ENCODE results near the gene INTS13. TPM values are rescaled to one million over a fixed set of nuclear protein-coding genes. Genes with fewer than 3 reads are reported as not detected.
"Not testable (repeated sequence)": the region's sequence is repeated elsewhere in the genome, so short reads cannot be mapped to it uniquely, and the experiment has no call there.

The INTS13 gene
- total and polyA plus RNA-seq, 9 donors = 22.4 to 32.2 (median 25.6) TPM

- Histone ChIP-seq H3K9me3 (replicated peaks; ENCODE audit: control insufficient read depth, low read depth, low read length) (no peaks in the 10 kb centered on the region), H3K36me3 (ENCODE audit: control insufficient read depth, insufficient read depth, low read length) (peaks cover 15% of the 10 kb centered on the region), H3K27ac (ENCODE audit: low read length) (no peak overlapping the region), H3K27me3 (ENCODE audit: control insufficient read depth, insufficient read depth, low read length) (no peaks in the 10 kb centered on the region), H3K4me3 (ENCODE audit: low read length) (no peak overlapping the region), H3K4me1 (ENCODE audit: control insufficient read depth, insufficient read depth, low read length) (no peaks in the 10 kb centered on the region)
- DNase-seq = no peak
- no CpG with 5 or more reads among the region's 1 CpG for WGBS (ENCODE audit: insufficient coverage)
Observed at GRCh38 chr12:26906024-26906423, 31.8 kb downstream of the INTS13 start.

GRCh38 chr12:26903396-26903795, 34.4 kb downstream of the INTS13 start:
- WGBS (ENCODE audit: insufficient coverage) = no CpG with 5 or more reads among the region's 3 CpGs
- not testable (repeated sequence) for H3K27me3 ChIP-seq (ENCODE audit: control insufficient read depth, insufficient read depth, low read length); H3K9me3 ChIP-seq (replicated peaks; ENCODE audit: control insufficient read depth, low read depth, low read length); H3K27ac ChIP-seq (ENCODE audit: low read length); H3K4me3 ChIP-seq (ENCODE audit: low read length); H3K4me1 ChIP-seq (ENCODE audit: control insufficient read depth, insufficient read depth, low read length); DNase-seq
- peaks cover 12% of the 10 kb centered on the region for H3K36me3 ChIP-seq (ENCODE audit: control insufficient read depth, insufficient read depth, low read length)

GRCh38 chr12:26896913-26897312, 40.9 kb downstream of the INTS13 start:
- no peak for DNase-seq
- Histone ChIP-seq H3K9me3 (replicated peaks; ENCODE audit: control insufficient read depth, low read depth, low read length) (no peaks in the 10 kb centered on the region), H3K27me3 (ENCODE audit: control insufficient read depth, insufficient read depth, low read length) (no peaks in the 10 kb centered on the region), H3K27ac (ENCODE audit: low read length) (no peak overlapping the region), H3K4me1 (ENCODE audit: control insufficient read depth, insufficient read depth, low read length) (no peaks in the 10 kb centered on the region), H3K4me3 (ENCODE audit: low read length) (no peak overlapping the region), H3K36me3 (ENCODE audit: control insufficient read depth, insufficient read depth, low read length) (peaks cover 5% of the 10 kb centered on the region)
- no CpG with 5 or more reads among the region's 2 CpGs for WGBS (ENCODE audit: insufficient coverage)

- Histone ChIP-seq H3K4me1 (ENCODE audit: control insufficient read depth, insufficient read depth, low read length) (no peaks in the 10 kb centered on the region), H3K9me3 (replicated peaks; ENCODE audit: control insufficient read depth, low read depth, low read length) (no peaks in the 10 kb centered on the region), H3K27me3 (ENCODE audit: control insufficient read depth, insufficient read depth, low read length) (no peaks in the 10 kb centered on the region), H3K27ac (ENCODE audit: low read length) (no peak overlapping the region), H3K4me3 (ENCODE audit: low read length) (no peak overlapping the region), H3K36me3 (ENCODE audit: control insufficient read depth, insufficient read depth, low read length) (peaks cover 5% of the 10 kb centered on the region)
- no peak for DNase-seq
- WGBS (ENCODE audit: insufficient coverage) = 90% methylated on average over 2 of the region's 4 CpGs
Observed at GRCh38 chr12:26895672-26896071, 42.1 kb downstream of the INTS13 start.

- 100% methylated on average over 1 of the region's 1 CpG for WGBS (ENCODE audit: insufficient coverage)
- Histone ChIP-seq H3K36me3 (ENCODE audit: control insufficient read depth, insufficient read depth, low read length) (no peaks in the 10 kb centered on the region), H3K27me3 (ENCODE audit: control insufficient read depth, insufficient read depth, low read length) (no peaks in the 10 kb centered on the region), H3K9me3 (replicated peaks; ENCODE audit: control insufficient read depth, low read depth, low read length) (no peaks in the 10 kb centered on the region), H3K27ac (ENCODE audit: low read length) (no peak overlapping the region), H3K4me3 (ENCODE audit: low read length) (no peak overlapping the region), H3K4me1 (ENCODE audit: control insufficient read depth, insufficient read depth, low read length) (no peaks in the 10 kb centered on the region)
- no peak for DNase-seq
Observed at GRCh38 chr12:26891704-26892103, 46.1 kb downstream of the INTS13 start.

- Histone ChIP-seq H3K4me1 (ENCODE audit: control insufficient read depth, insufficient read depth, low read length) (no peaks in the 10 kb centered on the region), H3K9me3 (replicated peaks; ENCODE audit: control insufficient read depth, low read depth, low read length) (no peaks in the 10 kb centered on the region), H3K4me3 (ENCODE audit: low read length) (no peak overlapping the region), H3K27me3 (ENCODE audit: control insufficient read depth, insufficient read depth, low read length) (no peaks in the 10 kb centered on the region), H3K36me3 (ENCODE audit: control insufficient read depth, insufficient read depth, low read length) (no peaks in the 10 kb centered on the region), H3K27ac (ENCODE audit: low read length) (no peak overlapping the region)
- no peak for DNase-seq
- WGBS (ENCODE audit: insufficient coverage) = 91% methylated on average over 5 of the region's 5 CpGs
Observed at GRCh38 chr12:26890784-26891183, 47.0 kb downstream of the INTS13 start.

GRCh38 chr12:26884765-26885576, 52.8 kb downstream of the INTS13 start:
- WGBS (ENCODE audit: insufficient coverage) = 21% methylated on average over 11 of the region's 16 CpGs
- no peaks in the 10 kb centered on the region for H3K27me3 ChIP-seq (ENCODE audit: control insufficient read depth, insufficient read depth, low read length)
- no peak overlapping the region for H3K27ac ChIP-seq (ENCODE audit: low read length)
- peaks cover 4% of the 10 kb centered on the region for H3K4me1 ChIP-seq (ENCODE audit: control insufficient read depth, insufficient read depth, low read length)
- no peaks in the 10 kb centered on the region for H3K9me3 ChIP-seq (replicated peaks; ENCODE audit: control insufficient read depth, low read depth, low read length)
- DNase-seq = peak; percentile 90
- no peak overlapping the region for H3K4me3 ChIP-seq (ENCODE audit: low read length)
- H3K36me3 ChIP-seq (ENCODE audit: control insufficient read depth, insufficient read depth, low read length) = no peaks in the 10 kb centered on the region

- Histone ChIP-seq H3K4me3 (ENCODE audit: low read length) (no peak overlapping the region), H3K4me1 (ENCODE audit: control insufficient read depth, insufficient read depth, low read length) (peaks cover 15% of the 10 kb centered on the region), H3K27ac (ENCODE audit: low read length) (no peak overlapping the region), H3K9me3 (replicated peaks; ENCODE audit: control insufficient read depth, low read depth, low read length) (peaks cover 3% of the 10 kb centered on the region), H3K27me3 (ENCODE audit: control insufficient read depth, insufficient read depth, low read length) (no peaks in the 10 kb centered on the region), H3K36me3 (ENCODE audit: control insufficient read depth, insufficient read depth, low read length) (no peaks in the 10 kb centered on the region)
- no peak for DNase-seq
- WGBS (ENCODE audit: insufficient coverage) = no CpG with 5 or more reads among the region's 2 CpGs
Observed at GRCh38 chr12:26880625-26881024, 57.2 kb downstream of the INTS13 start.

GRCh38 chr12:26878661-26879119, 59.1 kb downstream of the INTS13 start:
- DNase-seq = peak; percentile 88
- Histone ChIP-seq H3K27me3 (ENCODE audit: control insufficient read depth, insufficient read depth, low read length) (no peaks in the 10 kb centered on the region), H3K27ac (ENCODE audit: low read length) (peak overlapping the region; percentile 62), H3K36me3 (ENCODE audit: control insufficient read depth, insufficient read depth, low read length) (no peaks in the 10 kb centered on the region), H3K9me3 (replicated peaks; ENCODE audit: control insufficient read depth, low read depth, low read length) (peaks cover 3% of the 10 kb centered on the region), H3K4me1 (ENCODE audit: control insufficient read depth, insufficient read depth, low read length) (peaks cover 18% of the 10 kb centered on the region), H3K4me3 (ENCODE audit: low read length) (no peak overlapping the region)
- WGBS (ENCODE audit: insufficient coverage) = 0% methylated on average over 2 of the region's 6 CpGs

- peak; percentile 85 for DNase-seq
- Histone ChIP-seq H3K4me3 (ENCODE audit: low read length) (no peak overlapping the region), H3K36me3 (ENCODE audit: control insufficient read depth, insufficient read depth, low read length) (no peaks in the 10 kb centered on the region), H3K27ac (ENCODE audit: low read length) (peak overlapping the region; percentile 8), H3K9me3 (replicated peaks; ENCODE audit: control insufficient read depth, low read depth, low read length) (peaks cover 3% of the 10 kb centered on the region), H3K4me1 (ENCODE audit: control insufficient read depth, insufficient read depth, low read length) (peaks cover 29% of the 10 kb centered on the region), H3K27me3 (ENCODE audit: control insufficient read depth, insufficient read depth, low read length) (no peaks in the 10 kb centered on the region)
- WGBS (ENCODE audit: insufficient coverage) = 0% methylated on average over 1 of the region's 7 CpGs
Observed at GRCh38 chr12:26874501-26875296, 63.1 kb downstream of the INTS13 start.

Data from muscle of leg (tissue), 11 donors.